DND-41 (cell line): ENCODE results near the gene ZNF658.
"Not testable (repeated sequence)": the region's sequence is repeated elsewhere in the genome, so short reads cannot be mapped to it uniquely, and the experiment has no call there.

Source experiments
- EZH2 ChIP-seq: IDR thresholded peaks from 3 replicates; pipeline ENCODE4 v1.6.1; 2012; ENCODE audit warnings: borderline replicate concordance, low read depth, mild to moderate bottlenecking, moderate library complexity, low read length, inconsistent platforms; ENCODE audit not compliant: severe bottlenecking
- TF ChIP-seq, protein P1 (sequence below): IDR thresholded peaks from 2 replicates; pipeline ENCODE4 v1.5.1; 2012; ENCODE audit warnings: borderline replicate concordance, low read length, moderate library complexity, mild to moderate bottlenecking; ENCODE audit not compliant: poor library complexity, severe bottlenecking; ENCODE audit errors: extremely low read depth

DNA sequence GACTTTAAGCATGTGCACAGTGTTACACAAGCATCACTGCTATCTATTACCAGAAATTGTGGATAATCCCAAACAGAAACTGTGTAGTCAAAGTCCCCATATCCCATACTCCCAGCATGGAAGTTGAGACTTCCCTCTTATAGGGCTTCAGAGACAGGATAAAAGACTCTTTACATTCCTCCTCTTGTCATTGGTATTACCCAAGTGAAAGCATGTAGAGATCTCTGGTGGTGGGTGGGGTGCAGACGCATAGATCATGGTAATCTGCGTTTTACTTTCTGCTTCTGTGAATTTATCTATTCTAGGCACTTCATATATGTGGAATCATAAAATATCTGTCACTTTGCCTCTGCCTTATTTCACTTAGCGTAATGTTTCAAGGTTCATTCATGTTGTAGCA is 18.7 kb upstream of the ZNF658 start:
- TF ChIP-seq, protein P1, sequence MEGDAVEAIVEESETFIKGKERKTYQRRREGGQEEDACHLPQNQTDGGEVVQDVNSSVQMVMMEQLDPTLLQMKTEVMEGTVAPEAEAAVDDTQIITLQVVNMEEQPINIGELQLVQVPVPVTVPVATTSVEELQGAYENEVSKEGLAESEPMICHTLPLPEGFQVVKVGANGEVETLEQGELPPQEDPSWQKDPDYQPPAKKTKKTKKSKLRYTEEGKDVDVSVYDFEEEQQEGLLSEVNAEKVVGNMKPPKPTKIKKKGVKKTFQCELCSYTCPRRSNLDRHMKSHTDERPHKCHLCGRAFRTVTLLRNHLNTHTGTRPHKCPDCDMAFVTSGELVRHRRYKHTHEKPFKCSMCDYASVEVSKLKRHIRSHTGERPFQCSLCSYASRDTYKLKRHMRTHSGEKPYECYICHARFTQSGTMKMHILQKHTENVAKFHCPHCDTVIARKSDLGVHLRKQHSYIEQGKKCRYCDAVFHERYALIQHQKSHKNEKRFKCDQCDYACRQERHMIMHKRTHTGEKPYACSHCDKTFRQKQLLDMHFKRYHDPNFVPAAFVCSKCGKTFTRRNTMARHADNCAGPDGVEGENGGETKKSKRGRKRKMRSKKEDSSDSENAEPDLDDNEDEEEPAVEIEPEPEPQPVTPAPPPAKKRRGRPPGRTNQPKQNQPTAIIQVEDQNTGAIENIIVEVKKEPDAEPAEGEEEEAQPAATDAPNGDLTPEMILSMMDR = not testable (repeated sequence)
- TF ChIP-seq EZH2 = not testable (repeated sequence)
